HG02623 (cell line): ENCODE results near the gene TM4SF20.
"Not testable (repeated sequence)": the region's sequence is repeated elsewhere in the genome, so short reads cannot be mapped to it uniquely, and the experiment has no call there.

Experiments used
- ATAC-seq: cut with Tn5 transposase; IDR thresholded peaks from one replicate; pipeline ENCODE4 v1.9.1; 2021; ENCODE audit warnings: moderate library complexity; ENCODE audit not compliant: unreplicated experiment

TM4SF20 gene

DNA sequence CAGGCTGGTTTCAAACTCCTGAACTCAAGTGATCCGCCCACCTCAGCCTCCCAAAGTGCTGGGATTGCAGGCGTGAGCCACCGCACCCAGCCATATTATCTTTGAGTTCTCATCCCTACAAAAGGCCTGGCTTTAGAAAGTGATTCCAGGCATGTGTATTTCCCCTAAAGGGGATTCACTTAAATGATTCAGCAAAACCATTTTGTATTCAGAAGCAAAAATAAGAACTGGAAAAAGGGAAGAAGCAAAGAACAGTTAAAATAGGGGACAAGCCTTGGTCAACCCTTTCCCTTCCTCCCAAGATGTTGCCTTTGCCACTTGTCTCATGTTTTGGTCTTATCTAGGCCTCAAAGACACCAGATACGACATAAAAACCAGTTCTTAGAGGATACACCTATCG lies 10.5 kb downstream of the TM4SF20 start:
- no peak for ATAC-seq

DNA sequence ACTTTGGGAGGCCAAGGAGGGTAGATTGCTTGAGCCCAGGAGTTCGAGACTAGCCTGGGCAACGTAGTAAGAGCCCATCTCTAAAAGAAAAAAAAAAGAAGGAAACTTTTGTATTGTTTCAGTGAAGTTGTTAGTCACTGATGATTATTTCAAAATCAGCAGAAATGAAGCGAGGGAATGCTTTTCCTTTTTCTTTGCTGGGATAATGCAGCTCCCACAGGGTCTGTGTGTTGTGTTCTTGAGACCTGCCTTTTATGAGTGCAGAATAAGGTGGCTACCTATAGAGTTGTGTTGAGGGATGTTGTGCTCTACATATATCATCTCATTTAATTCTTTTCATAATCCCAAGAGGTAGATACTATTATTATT lies 11.7 kb downstream of the TM4SF20 start:
- no peak for ATAC-seq

DNA sequence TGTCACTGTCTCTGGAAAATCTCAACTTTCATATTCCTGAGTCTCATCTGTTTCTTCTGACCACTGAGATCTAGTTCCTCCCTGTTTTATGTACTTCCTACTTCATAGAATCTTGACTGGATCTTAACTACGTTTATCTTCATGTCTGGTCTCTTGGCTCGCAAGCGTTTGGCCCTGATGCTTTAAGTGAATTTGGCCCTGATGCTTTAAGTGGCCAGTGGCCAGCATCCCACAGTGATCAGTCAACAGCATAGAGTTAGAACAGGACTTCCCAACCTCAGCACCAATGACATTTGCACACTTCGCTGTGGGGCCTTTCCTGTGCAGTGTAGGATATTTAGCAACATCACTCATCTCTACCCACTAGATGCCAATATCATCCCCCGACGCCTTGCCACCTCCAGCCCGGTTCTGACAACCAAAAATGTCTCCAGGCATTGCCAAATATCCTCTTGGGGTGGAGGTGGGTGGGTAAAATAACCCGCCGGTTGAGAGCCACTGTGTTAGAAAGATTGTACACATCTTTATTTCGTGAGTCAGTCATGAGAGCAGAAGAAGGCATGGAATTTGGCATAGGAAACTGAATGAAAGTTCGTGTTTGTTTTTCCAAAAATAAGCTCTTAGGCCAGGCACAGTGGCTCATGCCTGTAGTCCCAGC lies 12.2 kb downstream of the TM4SF20 start:
- no peak for ATAC-seq

DNA sequence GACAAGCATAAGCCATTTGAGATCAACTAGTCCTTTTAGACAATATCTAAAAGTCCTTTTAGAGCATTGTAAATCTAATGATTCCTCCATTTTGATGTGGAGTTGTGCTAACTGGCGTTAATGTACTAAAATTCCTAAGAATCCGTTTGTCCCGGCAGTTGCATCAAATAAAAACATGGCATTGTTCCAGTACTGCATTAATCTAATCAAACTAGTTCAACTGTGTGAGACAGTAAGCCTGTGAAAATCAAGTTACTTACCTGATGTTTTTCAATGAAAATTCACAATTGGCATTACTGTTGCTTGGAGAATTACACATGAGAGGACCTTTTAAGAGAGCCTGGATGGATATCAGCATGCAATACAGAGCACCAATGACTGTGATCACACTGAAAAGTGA lies 13.3 kb downstream of the TM4SF20 start:
- ATAC-seq = no peak

DNA sequence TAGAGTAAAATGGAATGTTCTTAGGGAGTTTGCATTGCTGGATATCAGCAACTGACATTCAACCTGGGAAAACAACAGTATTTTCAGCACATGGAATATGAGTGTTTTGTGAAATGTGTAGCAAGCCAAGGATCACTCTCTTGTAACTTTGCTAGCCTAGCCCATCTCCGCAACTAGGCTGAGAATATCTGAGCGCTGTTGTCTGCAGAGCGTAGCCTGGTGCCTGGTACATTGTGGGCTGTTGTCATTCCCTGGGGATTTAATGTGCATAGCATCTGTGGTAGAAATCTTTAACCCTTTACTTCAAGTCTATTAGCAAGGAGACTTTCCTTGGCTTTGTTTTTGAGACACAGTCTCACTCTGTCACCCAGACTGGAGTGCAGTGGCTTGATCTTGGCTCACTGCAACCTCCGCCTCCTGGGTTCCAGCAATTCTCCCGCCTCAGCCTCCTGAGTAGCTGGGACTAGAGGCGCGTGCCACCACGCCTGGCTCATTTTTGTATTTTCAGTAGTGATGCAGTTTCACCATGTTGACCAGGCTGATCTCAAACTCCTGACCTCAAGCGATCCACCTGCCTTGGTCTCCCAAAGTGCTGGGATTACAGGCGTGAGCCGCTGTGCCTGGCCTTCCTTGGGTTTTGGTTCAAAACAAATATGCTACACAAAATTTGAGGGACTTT lies 14.4 kb downstream of the TM4SF20 start:
- ATAC-seq = not testable (repeated sequence)

DNA sequence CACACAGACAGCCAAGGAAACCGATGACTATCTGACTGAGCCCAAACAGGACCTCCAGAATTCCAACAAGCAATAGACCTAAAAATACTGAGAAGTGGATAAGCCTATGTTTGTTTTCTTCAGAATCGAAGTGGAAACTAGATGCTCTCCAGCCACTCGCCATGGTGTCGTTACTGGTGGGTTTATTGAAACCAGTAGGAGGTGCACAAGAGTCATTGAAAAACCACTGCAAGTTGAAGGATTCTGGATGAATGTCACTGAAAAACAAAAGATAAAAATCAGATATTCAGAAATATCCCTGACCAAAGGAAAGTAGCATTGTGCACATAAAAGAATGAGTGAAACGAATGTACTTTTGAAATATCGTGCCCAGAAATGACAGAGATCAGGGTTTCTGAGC lies 15.3 kb downstream of the TM4SF20 start:
- ATAC-seq = no peak

DNA sequence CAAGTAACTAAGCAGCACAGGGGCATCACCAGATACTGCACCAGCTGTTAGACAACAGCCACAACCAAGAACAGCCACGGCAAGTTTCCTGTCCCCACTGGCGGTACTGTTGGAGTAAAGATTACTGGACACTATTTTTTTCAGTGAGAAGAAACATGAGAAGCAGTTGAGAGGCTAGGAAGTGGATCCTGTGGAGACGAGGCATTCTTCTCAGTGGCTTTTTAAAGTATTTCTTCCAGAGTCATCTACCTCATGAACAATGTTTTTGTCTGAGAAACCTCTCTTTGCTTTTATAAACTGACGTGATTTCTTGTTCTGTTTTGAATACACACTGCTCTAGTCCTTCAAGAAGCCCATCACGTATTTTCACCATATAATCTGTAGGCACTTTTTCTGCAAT lies 18.8 kb downstream of the TM4SF20 start:
- no peak for ATAC-seq

DNA sequence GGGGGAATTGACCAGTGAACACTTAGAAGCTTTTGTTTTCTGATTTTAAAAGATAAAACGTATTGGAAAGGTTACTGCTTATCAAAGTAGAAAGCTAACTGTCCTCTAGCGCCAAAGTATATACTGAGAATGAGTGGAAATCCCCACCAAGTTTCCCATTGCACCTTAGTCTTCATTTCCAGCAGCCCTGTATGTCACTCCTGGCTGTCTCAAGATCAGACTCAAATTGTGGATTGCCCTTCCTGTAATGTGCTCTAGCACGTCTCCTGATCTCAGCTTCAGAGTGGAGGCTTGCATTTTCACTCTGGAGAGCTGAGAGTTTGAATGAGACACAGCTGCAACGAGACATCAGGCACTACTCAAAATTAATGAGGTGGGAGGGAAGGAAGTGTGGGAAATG lies 27.5 kb downstream of the TM4SF20 start:
- peak; percentile 82 for ATAC-seq

DNA sequence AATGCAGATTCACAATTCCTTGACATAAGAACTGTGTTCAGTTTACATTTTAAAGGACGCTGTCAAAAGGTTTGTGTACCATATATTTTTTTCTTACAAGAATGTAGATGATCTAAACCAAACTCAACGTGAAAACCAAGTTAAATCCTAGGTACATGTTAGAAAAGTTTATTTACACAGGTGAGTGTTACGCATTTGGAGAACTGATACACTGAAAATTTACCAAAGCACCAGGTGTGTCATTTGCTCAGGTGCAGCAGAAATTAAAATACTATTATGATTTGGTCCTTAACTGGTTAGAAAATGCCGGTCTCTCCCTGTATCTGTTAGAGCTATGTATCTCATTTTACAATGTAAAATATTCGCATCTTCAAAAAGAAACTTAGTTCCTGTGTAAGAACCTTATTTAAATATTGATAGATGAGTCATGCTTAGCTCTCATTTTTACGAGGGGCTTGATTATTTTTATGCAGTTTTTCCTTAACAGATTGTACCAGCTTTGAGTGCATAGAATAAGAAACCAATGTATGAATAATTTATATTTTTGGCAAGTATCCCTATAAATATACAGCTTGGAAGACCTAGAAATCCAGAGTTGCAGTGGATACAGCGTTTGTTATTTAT lies 29.0 kb downstream of the TM4SF20 start:
- no peak for ATAC-seq

DNA sequence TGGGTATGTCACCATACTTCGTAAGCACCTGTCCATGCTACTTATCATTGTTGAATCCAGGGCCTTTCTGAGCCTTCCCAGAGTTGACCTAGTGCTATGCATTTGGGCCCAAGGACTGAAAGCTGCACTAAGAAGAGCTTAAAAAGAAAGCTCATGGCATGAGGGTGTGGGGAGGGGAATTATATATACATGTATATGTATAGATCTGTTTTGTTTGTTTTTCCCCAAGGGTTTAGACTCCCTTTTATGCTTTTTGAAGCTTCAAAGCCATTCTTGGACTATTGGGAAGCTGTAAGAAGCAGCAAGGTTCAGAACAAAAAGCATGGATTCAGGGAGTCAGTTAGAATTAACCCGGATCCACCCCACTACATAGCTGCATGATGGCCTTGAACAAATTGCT lies 30.8 kb downstream of the TM4SF20 start:
- ATAC-seq = no peak

DNA sequence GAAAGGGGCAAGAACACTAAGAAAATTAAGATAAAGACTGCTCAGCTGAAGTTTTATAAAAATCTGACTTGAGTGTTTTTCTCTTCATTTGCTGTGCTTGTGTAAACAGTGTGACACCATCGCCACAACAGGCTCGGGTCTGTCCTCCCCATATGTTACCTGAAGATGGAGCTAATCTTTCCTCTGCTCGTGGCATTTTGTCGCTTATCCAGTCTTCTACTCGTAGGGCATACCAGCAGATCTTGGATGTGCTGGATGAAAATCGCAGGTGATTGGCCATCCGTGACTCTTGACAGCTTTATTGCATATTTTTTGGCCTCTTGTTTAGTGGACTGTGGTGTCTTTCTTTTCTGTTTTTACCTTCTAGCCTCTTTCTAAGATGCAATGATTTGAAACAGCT lies 32.0 kb downstream of the TM4SF20 start:
- ATAC-seq = no peak

DNA sequence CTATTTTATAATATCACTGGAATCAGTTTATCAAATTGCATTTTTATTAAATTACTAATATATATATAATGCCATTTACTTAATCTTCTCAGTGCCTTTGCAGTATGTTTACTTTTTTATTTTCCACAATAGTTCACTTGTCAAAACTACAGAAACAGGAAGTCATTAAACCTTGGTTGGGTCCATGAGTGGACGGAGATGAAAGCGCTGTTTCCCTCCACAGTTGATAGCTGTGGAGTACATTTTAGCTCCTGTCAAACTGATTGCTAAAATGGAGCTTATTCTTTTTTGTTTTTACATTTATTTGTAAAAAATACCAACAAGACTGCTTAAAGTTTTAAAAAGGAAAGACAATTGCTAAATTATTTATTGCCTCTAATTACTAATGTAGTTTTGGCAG lies 34.9 kb downstream of the TM4SF20 start:
- ATAC-seq = no peak

DNA sequence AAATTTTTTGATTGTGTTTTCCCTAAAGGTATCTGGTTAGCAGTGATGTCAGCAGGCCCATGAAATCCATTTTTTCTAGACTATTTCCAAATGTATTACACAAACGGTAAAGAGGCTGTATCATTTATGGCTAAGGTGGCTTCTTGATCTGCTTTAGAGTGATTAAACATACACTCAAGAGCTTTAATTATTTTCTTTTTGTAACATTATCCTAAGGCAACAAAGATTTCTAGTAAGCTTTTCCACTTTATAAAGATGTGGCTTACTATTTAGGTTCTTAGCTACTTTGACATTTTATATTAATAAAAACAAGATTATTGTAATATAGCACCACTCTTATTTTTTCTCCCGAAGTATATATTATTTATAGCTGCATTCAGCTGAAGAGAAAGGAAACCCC lies 37.6 kb downstream of the TM4SF20 start:
- no peak for ATAC-seq

DNA sequence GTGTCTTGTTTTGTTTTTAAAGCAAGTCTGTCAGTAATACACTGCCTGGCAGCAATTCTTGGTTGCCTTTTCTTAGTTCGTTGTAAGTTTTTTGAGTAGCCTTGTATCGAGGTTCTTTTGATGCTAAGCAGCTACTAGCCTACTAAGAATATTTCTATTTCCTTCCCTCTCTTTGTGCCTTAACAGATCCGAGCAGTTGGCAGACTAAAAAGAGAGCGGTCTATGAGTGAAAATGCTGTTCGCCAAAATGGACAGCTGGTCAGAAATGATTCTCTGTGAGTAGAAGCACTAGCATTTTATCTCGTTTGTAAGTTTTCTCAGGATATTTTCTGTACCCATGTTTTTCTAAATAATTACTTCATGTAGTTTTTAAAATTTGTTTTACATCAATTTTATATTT lies 39.0 kb downstream of the TM4SF20 start:
- no peak for ATAC-seq

DNA sequence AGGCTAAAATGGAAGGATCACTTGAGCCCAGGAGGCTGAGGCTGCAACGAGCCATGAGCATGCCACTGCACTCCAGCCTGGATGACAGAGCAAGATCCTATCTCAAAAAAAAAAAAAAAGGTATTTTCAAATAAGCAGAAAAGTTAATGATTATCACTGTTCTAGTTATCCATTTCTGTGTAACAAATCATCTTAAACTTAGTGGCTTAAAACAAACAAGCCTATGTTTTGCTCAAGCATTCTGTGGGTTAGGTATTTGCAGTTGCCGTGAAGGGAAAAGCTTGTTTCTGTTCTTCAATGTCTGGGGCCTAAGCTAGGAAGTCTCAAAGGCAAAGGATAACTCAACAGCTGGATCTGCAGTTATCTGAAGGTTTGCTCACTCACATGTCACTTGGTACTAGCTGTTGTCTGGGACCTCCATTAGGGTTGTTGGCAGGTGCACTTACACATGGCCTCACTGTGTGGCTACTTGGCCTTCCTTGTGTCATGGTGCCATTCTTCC lies 40.0 kb downstream of the TM4SF20 start:
- ATAC-seq = no peak

DNA sequence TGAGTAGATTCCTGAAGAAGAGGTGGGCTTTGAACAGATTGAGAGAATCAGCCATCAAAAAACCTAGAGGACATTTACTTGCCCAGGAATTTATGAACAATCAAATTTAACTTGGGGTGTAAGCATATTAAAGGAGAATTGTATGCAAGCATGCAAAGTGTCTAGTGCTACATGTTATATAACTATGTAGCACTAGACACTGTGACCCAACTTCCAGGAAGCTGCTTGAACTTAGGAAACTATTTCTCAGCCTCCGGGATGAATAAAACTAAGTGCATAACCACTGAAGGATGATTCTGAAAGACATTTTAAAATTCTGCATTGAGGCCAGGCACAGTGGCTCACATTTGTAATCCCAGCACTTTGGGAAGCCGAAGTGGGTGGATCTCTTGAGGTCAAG lies 41.7 kb downstream of the TM4SF20 start:
- ATAC-seq = no peak

DNA sequence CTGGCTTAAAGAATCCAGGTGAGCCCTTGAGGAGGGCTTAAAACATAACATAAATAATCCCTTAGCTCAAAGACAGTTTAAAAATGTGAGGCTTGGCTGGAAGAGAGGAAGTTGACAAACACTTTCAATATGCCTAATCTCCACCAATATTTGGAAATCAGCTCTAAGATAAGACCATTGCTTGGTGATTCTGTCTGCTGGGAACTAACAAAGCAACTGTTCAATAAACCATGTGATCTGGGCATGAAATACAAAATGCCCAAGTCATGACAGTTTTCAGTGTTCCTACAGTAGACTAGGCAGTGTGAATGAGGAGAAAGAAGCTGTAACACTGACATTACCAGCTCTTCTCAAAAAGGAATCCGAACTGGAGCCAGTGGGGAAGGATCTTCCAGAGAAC lies 43.4 kb downstream of the TM4SF20 start:
- ATAC-seq = no peak

DNA sequence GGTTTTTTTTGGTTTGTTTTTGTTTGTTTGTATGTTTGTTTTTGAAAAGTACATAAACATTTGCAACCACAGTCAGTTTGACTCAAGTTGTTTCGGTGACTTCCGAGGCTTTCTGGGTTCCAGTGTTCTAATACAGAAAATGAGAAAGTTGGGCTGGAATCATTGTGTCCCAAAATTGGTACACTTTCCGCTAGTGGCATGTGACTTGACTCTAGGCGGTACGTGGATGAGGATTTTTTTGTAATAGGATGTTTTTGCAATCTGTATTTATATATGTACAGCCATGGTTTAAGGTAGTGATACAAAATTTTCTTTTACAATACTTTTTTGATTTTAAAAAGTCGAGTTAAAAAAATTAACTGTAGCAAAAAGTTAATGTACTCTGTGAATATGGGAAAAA lies 52.3 kb downstream of the TM4SF20 start:
- no peak for ATAC-seq

DNA sequence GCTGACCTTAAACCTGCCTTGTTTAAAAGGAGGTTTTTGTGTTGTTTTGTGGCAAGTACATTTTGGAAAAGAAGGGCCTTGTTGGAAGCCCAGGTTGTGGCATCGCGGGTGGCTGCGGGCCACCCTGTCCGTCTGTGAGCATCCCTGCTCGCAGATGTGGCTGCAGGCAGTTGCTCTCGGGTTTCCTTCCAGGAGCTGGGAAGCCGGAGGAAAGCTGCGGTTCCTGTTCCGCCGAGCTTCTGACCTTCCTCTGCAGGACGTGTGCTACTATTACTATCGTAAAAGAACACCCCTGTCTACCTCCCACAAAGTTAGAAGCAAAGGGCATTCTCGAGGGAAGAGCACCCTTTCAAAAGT lies 53.3 kb downstream of the TM4SF20 start:
- no peak for ATAC-seq

DNA sequence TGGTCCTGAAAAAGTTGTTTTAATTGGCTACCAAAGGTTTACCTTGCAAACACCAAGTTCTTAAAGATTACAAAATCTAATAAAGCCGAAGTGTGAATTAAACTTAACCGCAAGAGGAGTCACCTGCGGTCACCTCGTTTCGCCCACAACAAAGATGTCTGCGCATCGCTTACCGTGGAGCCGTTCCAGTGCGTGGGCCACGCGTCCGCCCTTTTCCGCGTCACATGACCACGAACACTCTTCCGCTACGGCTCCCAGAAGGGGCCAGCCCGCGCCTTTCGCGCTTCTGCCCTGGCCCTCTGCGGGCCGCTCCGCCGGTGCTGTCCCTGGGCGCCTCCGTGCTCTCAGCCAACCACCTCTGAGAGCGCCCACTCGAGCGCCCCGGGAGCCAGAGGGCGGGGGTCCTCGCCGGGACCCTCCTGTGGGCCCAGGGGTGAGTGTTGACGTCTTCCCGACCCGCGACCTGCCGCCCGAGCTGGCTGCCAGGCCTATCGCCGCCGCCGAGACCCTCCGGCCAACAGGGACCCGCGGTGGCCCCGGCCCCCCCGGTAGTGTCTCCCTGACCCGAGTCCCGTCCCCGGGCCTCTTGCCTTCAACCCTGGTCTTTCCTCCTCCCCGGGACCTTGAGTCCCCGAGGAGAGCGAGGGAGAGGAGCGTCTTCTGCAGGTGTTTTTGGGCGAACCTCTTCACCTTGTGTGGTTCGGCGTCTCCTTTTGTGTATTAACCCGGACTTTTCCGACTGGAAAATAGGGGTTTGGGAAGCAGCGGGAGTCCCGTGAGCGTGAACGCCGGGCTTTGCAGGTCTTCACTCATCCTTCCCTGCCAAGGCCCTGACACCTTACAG lies 53.9 kb downstream of the TM4SF20 start, which contains the start of gene MFF:
TSS of gene MFF (plus strand) at position 257 of the 844 bp plus-strand sequence. CDS start 5,415 bp downstream, outside the sequence.
- peak; percentile 94 for ATAC-seq

DNA sequence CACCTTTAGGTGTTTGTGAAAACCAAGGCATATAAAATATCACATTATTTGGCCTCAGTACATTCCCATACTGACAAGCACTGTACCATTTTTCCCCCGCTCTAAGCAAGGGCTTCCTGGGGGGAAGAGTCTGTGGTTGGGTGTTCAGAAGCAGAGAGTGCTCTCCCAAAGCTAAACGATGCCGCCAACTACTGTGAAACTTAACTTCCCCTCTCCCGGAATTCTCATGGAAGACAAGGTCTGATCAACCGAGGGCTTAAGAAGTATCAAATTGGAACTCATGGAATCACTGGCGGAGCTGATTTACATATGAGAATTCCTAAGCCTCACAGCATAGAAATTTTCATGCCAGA lies 54.5 kb downstream of the TM4SF20 start:
- ATAC-seq = peak; percentile 22
